Naive thymus-derived CD8-positive, alpha-beta T cell (primary cell): Measurements from ENCODE around the gene PCDH15. TPM values are rescaled to one million over a fixed set of nuclear protein-coding genes. Genes with fewer than 3 reads are reported as not detected.
"Not testable (repeated sequence)": the region's sequence is repeated elsewhere in the genome, so short reads cannot be mapped to it uniquely, and the experiment has no call there.

ENCODE experiments used
- ATAC-seq, 2 donors: fragments of 150-1000 bp; cut with Tn5 transposase in 1 of 2; sonication (Bioruptor Pico), chemical (Tn5 transposase) in 1 of 2; 1 replicate in 1 of 2; 2 replicates in 1 of 2; pipeline ENCODE4 v1.10.0; 2021; ENCODE audit warnings: mild to moderate bottlenecking in 2 of 2, moderate library complexity in 2 of 2
- POLR2A ChIA-PET: fragments of 350-600 bp; sonication (Branson Sonifier 250); formaldehyde crosslinking; loops from one replicate; lab custom pipeline; 2021; ENCODE audit warnings: antibody characterized with exemption; lab: Charles Lee
- DNase-seq, 10 donors: peaks; one replicate each; pipeline versions ENCODE4 v3.0.0 to v3.0.0-alpha.2; 2020 to 2022
- H3K27ac Mint-ChIP-seq, 10 donors: one replicate each; pipeline ENCODE4 v1.8.0; 2020 to 2022; ENCODE audit warnings: mild to moderate bottlenecking in 10 of 10, mixed read lengths in 10 of 10, moderate library complexity in 4 of 10, inconsistent platforms in 1 of 10
- H3K27me3 Mint-ChIP-seq, 5 donors: one replicate each; pipeline ENCODE4 v1.8.0; 2021 to 2022; ENCODE audit warnings: mixed read lengths in 5 of 5
- H3K36me3 Mint-ChIP-seq, 3 donors: one replicate each; pipeline ENCODE4 v1.8.0; 2020 to 2022; ENCODE audit warnings: mixed read lengths in 3 of 3, mild to moderate bottlenecking in 2 of 3, inconsistent platforms in 1 of 3
- H3K4me1 Mint-ChIP-seq, 4 donors: one replicate each; pipeline ENCODE4 v1.8.0; 2021 to 2022; ENCODE audit warnings: mixed read lengths in 4 of 4
- H3K4me3 Mint-ChIP-seq, 10 donors: one replicate each; pipeline ENCODE4 v1.8.0; 2020 to 2022; ENCODE audit warnings: mild to moderate bottlenecking in 10 of 10, mixed read lengths in 10 of 10, moderate library complexity in 6 of 10, inconsistent platforms in 1 of 10
- H3K9me3 Mint-ChIP-seq, 9 donors: one replicate each; pipeline ENCODE4 v1.8.0; 2020 to 2022; ENCODE audit warnings: mixed read lengths in 9 of 9, mild to moderate bottlenecking in 3 of 9, inconsistent platforms in 1 of 9, moderate library complexity in 1 of 9
- polyA plus RNA-seq, 3 donors: library from polyadenylated mRNA; unstranded; fragments of 300-500 nt; fragmentation: Illumina TruSeq; gene quantifications; one replicate each; pipeline ENCODE4 v1.2.3, GENCODE V29; 2021
- total RNA-seq, 8 experiments: library from RNA in 2 of 8; stranded (reverse) in 2 of 8; gene quantifications; one replicate each; pipeline ENCODE4 v1.2.3 and lab custom pipeline; 2021 to 2026

PCDH15 gene
- total and polyA plus RNA-seq, 5 experiments from 2014 or later = not detected

- Mint-ChIP-seq H3K4me3 (no peak overlapping the region), H3K27me3 (no peaks in the 10 kb centered on the region), H3K36me3 (no peaks in the 10 kb centered on the region), H3K9me3 (peaks cover 0 to 23% (median 0%) of the 10 kb centered on the region in 9 donors), H3K27ac (no peak overlapping the region), H3K4me1 (no peaks in the 10 kb centered on the region)
- ATAC-seq (no peak), DNase-seq (no peak)
- POLR2A ChIA-PET = no interaction called here
Observed at GRCh38 chr10:54415483-54415882, 385.5 kb downstream of the PCDH15 start.

- POLR2A ChIA-PET = no interaction called here
- no peaks in the 10 kb centered on the region for H3K27me3 Mint-ChIP-seq
- ATAC-seq = no peak
- H3K27ac Mint-ChIP-seq = no peak overlapping the region
- H3K9me3 Mint-ChIP-seq = peaks cover 0 to 19% (median 7%) of the 10 kb centered on the region in 9 donors
- no peak overlapping the region for H3K4me3 Mint-ChIP-seq
- H3K36me3 Mint-ChIP-seq = no peaks in the 10 kb centered on the region
- H3K4me1 Mint-ChIP-seq = no peaks in the 10 kb centered on the region
- no peak for DNase-seq
Observed at GRCh38 chr10:54402576-54402975, 398.5 kb downstream of the PCDH15 start.

- POLR2A ChIA-PET = no interaction called here
- no peak for ATAC-seq
- H3K27ac Mint-ChIP-seq = no peak overlapping the region
- H3K9me3 Mint-ChIP-seq = peaks cover 0 to 23% (median 10%) of the 10 kb centered on the region in 9 donors
- no peaks in the 10 kb centered on the region for H3K27me3 Mint-ChIP-seq
- H3K4me3 Mint-ChIP-seq = no peak overlapping the region
- no peaks in the 10 kb centered on the region for H3K4me1 Mint-ChIP-seq
- DNase-seq = no peak
- H3K36me3 Mint-ChIP-seq = no peaks in the 10 kb centered on the region
Observed at GRCh38 chr10:54396031-54396430, 405.0 kb downstream of the PCDH15 start.

- H3K4me1 Mint-ChIP-seq, H3K27me3 Mint-ChIP-seq, POLR2A ChIA-PET: not testable (repeated sequence)
Observed at GRCh38 chr10:54394598-54394997, 406.4 kb downstream of the PCDH15 start.

GRCh38 chr10:54372179-54372578 is 428.9 kb downstream of the PCDH15 start:
- H3K4me1 Mint-ChIP-seq = no peaks in the 10 kb centered on the region
- no peak overlapping the region for H3K27ac Mint-ChIP-seq

More at GRCh38 chr10:54394598-54394997, 406.4 kb downstream of the PCDH15 start:
- H3K27ac Mint-ChIP-seq, DNase-seq, H3K36me3 Mint-ChIP-seq, ATAC-seq, H3K4me3 Mint-ChIP-seq: not testable (repeated sequence)
- peaks cover 0 to 17% (median 11%) of the 10 kb centered on the region in 9 donors for H3K9me3 Mint-ChIP-seq

GRCh38 chr10:54368984-54369383 is 432.0 kb downstream of the PCDH15 start:
- no peaks in the 10 kb centered on the region for H3K36me3 Mint-ChIP-seq
- peaks cover 0 to 19% (median 5%) of the 10 kb centered on the region in 9 donors for H3K9me3 Mint-ChIP-seq
- no peak overlapping the region for H3K27ac Mint-ChIP-seq
- ATAC-seq (no peak), DNase-seq (no peak)
- POLR2A ChIA-PET = no interaction called here
- no peaks in the 10 kb centered on the region for H3K27me3 Mint-ChIP-seq
- H3K4me3 Mint-ChIP-seq = no peak overlapping the region
- H3K4me1 Mint-ChIP-seq = no peaks in the 10 kb centered on the region

More at GRCh38 chr10:54372179-54372578, 428.9 kb downstream of the PCDH15 start:
- H3K27me3 Mint-ChIP-seq = no peaks in the 10 kb centered on the region
- POLR2A ChIA-PET = no interaction called here
- DNase-seq (no peak), ATAC-seq (no peak)
- peaks cover 0 to 9% (median 4%) of the 10 kb centered on the region in 9 donors for H3K9me3 Mint-ChIP-seq
- H3K4me3 Mint-ChIP-seq = no peak overlapping the region
- no peaks in the 10 kb centered on the region for H3K36me3 Mint-ChIP-seq

GRCh38 chr10:54363390-54363789 is 437.6 kb downstream of the PCDH15 start:
- POLR2A ChIA-PET = no interaction called here
- no peak for DNase-seq
- Mint-ChIP-seq H3K4me3 (no peak overlapping the region), H3K36me3 (no peaks in the 10 kb centered on the region), H3K27me3 (no peaks in the 10 kb centered on the region), H3K27ac (no peak overlapping the region), H3K9me3 (peaks cover 0 to 19% (median 5%) of the 10 kb centered on the region in 9 donors), H3K4me1 (no peaks in the 10 kb centered on the region)
- no peak for ATAC-seq

GRCh38 chr10:54342058-54342457 is 459.0 kb downstream of the PCDH15 start:
- H3K4me3 Mint-ChIP-seq = no peak overlapping the region
- peaks cover 0 to 3% (median 0%) of the 10 kb centered on the region in 3 donors for H3K36me3 Mint-ChIP-seq
- H3K4me1 Mint-ChIP-seq = no peaks in the 10 kb centered on the region
- ATAC-seq (no peak), DNase-seq (no peak)
- POLR2A ChIA-PET = no interaction called here
- no peaks in the 10 kb centered on the region for H3K27me3 Mint-ChIP-seq
- peaks cover 7 to 33% (median 13%) of the 10 kb centered on the region in 9 donors for H3K9me3 Mint-ChIP-seq
- H3K27ac Mint-ChIP-seq = no peak overlapping the region

GRCh38 chr10:54335296-54335695 is 465.7 kb downstream of the PCDH15 start:
- no peak for ATAC-seq
- POLR2A ChIA-PET = no interaction called here
- H3K9me3 Mint-ChIP-seq = peaks cover 0 to 33% (median 7%) of the 10 kb centered on the region in 9 donors

GRCh38 chr10:54319341-54319740 is 481.7 kb downstream of the PCDH15 start:
- Mint-ChIP-seq H3K27ac (no peak overlapping the region), H3K4me1 (no peaks in the 10 kb centered on the region), H3K27me3 (no peaks in the 10 kb centered on the region), H3K9me3 (peaks cover 0 to 8% (median 4%) of the 10 kb centered on the region in 9 donors), H3K36me3 (no peaks in the 10 kb centered on the region), H3K4me3 (no peak overlapping the region)
- POLR2A ChIA-PET = no interaction called here
- no peak for ATAC-seq
- DNase-seq = no peak

More at GRCh38 chr10:54335296-54335695, 465.7 kb downstream of the PCDH15 start:
- Mint-ChIP-seq H3K4me1 (no peaks in the 10 kb centered on the region), H3K27me3 (no peaks in the 10 kb centered on the region), H3K36me3 (peaks cover 0 to 2% (median 0%) of the 10 kb centered on the region in 3 donors), H3K4me3 (no peak overlapping the region), H3K27ac (no peak overlapping the region)
- no peak for DNase-seq

GRCh38 chr10:54318470-54318869 is 482.6 kb downstream of the PCDH15 start:
- Mint-ChIP-seq H3K36me3 (no peaks in the 10 kb centered on the region), H3K27ac (no peak overlapping the region), H3K4me1 (no peaks in the 10 kb centered on the region), H3K27me3 (no peaks in the 10 kb centered on the region), H3K4me3 (no peak overlapping the region), H3K9me3 (peaks cover 0 to 11% (median 4%) of the 10 kb centered on the region in 9 donors)
- DNase-seq = no peak
- POLR2A ChIA-PET = no interaction called here
- no peak for ATAC-seq

GRCh38 chr10:54314430-54314829 is 486.6 kb downstream of the PCDH15 start:
- Mint-ChIP-seq H3K27ac (no peak overlapping the region), H3K9me3 (peaks cover 0 to 17% (median 6%) of the 10 kb centered on the region in 9 donors), H3K4me3 (no peak overlapping the region), H3K36me3 (no peaks in the 10 kb centered on the region), H3K27me3 (no peaks in the 10 kb centered on the region), H3K4me1 (no peaks in the 10 kb centered on the region)
- POLR2A ChIA-PET = no interaction called here
- ATAC-seq (no peak), DNase-seq (no peak)

GRCh38 chr10:54284526-54285193 is 516.4 kb downstream of the PCDH15 start:
- DNase-seq (no peak), ATAC-seq (no peak)
- Mint-ChIP-seq H3K9me3 (peaks cover 0 to 17% (median 7%) of the 10 kb centered on the region in 9 donors), H3K27ac (no peak overlapping the region), H3K36me3 (no peaks in the 10 kb centered on the region), H3K27me3 (no peaks in the 10 kb centered on the region), H3K4me1 (no peaks in the 10 kb centered on the region), H3K4me3 (no peak overlapping the region)
- POLR2A ChIA-PET = no interaction called here

- Mint-ChIP-seq H3K9me3 (peaks cover 0 to 12% (median 7%) of the 10 kb centered on the region in 9 donors), H3K4me3 (no peak overlapping the region), H3K4me1 (no peaks in the 10 kb centered on the region), H3K27me3 (no peaks in the 10 kb centered on the region), H3K27ac (no peak overlapping the region), H3K36me3 (no peaks in the 10 kb centered on the region)
- POLR2A ChIA-PET = no interaction called here
- no peak for ATAC-seq
- no peak for DNase-seq
Observed at GRCh38 chr10:54282012-54282411, 519.0 kb downstream of the PCDH15 start.
